HG02973 (cell line): Measurements from ENCODE around the gene ACTN2.

Experiments
- ATAC-seq: cut with Tn5 transposase; IDR thresholded peaks from one replicate; pipeline ENCODE4 v1.9.1; 2021; ENCODE audit warnings: moderate library complexity; ENCODE audit not compliant: unreplicated experiment

ACTN2 gene

GRCh38 chr1:236734141-236734765 is 48.0 kb downstream of the ACTN2 start:
- ATAC-seq, result no peak

DNA sequence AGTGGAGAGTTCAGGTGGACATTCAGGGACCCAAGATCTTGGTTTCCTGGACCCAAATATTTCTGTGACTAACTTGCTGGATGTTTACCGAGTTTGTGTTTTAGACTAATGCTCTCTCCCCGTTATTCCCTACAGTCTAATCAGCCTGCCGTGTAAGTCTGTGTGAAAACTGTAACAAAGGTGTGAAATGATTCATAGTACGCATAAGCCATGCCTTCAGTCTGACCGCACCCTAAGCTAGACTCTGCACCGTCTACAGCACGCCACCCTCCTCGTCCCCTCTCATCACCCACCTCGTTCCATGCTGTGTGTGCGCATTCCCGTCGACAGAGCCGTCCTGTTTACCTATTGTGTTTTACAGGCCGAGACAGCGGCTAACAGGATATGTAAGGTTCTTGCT is 50.5 kb downstream of the ACTN2 start:
- ATAC-seq, result no peak

DNA sequence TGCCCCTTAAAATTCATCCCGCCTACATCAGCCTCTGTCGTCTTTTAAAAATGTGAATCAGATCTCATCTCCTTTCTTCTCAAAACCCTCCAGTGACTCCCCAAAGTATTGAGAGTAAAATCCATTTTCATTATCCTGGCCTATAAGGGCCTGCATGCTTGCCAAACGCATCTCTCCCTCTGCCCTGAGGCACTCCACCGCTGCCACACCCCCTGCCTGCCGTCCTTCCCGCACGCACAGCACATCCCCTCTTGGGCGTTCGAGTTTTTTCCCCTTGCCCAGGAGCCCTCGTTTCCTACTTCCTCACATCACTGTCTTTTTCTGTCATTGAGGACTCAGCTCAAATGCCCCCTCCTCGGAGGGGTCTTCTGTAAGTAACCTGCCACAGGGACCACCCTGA is 55.5 kb downstream of the ACTN2 start:
- ATAC-seq, result no peak

GRCh38 chr1:236742421-236743160 is 56.3 kb downstream of the ACTN2 start:
- no peak for ATAC-seq

DNA sequence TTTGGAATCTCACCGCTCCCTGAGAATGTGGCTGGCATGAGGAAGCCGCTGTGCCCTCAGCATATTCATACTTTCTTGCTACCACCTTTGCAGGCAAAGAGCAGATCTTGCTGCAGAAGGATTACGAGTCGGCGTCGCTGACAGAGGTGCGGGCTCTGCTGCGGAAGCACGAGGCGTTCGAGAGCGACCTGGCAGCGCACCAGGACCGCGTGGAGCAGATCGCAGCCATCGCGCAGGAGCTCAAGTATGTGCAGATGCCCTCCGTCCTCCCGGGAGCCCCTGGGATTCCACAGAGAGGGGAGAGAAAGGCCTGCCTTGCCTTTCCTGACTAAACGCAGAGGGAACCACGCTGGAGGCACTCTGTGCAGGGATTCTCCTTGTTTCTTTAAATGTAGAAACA is 58.2 kb downstream of the ACTN2 start:
- ATAC-seq, result no peak

- ATAC-seq, result no peak
These were observed 60.5 kb downstream of the ACTN2 start for GRCh38 chr1:236746785-236747184.

GRCh38 chr1:236747311-236747985 is 61.1 kb downstream of the ACTN2 start:
- no peak for ATAC-seq

GRCh38 chr1:236748268-236748870 is 62.1 kb downstream of the ACTN2 start:
- no peak for ATAC-seq

DNA sequence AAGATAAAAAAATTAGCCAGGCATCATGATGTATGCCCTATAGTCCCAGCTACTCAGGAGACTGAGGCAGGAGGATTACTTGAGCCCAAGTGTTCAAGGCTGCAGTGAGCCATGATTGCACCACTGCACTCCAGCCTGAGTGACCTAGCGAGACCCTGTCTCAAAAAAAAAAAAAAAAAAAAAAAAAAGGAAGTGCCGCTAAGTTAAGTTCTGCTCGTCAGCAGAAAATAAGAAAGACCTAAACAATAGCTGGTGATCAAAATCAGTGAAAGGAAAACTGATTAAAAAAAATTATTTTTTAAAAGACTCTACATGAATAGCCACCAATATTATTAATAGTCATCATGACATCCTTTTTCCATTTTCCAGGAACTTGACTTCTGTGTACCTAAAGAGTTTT is 64.6 kb downstream of the ACTN2 start:
- no peak for ATAC-seq

GRCh38 chr1:236751385-236751784 is 65.1 kb downstream of the ACTN2 start:
- ATAC-seq, result no peak

DNA sequence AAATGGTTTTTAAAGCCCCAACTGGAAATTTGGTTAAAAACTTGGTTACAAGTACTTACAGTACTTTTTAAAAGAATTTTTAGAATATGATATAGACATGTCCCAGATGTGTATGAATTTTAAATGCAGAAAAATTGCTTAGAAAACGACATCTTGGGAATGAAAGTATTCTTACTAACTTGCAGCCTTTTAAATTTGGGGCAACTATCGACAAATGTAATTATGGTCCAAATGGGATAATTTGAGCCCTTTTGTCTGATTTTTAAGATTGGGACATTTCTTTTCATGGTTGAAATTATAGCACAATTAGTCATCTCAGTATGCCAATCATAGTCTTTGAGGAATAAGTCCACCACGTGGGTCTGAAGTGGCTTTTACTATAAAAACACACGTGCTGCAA is 65.6 kb downstream of the ACTN2 start:
- no peak for ATAC-seq

DNA sequence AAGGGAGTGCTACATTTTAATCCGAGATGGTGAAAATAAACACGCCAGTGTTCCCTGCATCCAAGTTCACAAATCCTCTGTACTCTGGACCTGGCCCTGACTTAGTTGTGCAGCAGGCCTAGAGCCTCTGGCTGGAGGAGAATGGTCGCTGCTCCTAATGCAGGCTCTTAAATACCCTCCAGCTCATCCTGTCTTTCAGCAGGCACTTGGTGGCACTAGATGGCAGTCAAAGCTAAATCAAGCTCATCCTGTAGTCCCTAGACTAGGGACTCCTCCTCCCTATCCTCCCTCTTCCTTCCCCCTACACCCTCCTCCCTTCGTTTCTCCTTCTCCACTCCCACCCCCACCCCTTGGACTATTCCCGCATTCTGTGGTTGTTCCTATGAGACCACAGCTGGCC is 67.2 kb downstream of the ACTN2 start:
- no peak for ATAC-seq

- no peak for ATAC-seq
These were observed 67.7 kb downstream of the ACTN2 start for GRCh38 chr1:236753964-236754363.

DNA sequence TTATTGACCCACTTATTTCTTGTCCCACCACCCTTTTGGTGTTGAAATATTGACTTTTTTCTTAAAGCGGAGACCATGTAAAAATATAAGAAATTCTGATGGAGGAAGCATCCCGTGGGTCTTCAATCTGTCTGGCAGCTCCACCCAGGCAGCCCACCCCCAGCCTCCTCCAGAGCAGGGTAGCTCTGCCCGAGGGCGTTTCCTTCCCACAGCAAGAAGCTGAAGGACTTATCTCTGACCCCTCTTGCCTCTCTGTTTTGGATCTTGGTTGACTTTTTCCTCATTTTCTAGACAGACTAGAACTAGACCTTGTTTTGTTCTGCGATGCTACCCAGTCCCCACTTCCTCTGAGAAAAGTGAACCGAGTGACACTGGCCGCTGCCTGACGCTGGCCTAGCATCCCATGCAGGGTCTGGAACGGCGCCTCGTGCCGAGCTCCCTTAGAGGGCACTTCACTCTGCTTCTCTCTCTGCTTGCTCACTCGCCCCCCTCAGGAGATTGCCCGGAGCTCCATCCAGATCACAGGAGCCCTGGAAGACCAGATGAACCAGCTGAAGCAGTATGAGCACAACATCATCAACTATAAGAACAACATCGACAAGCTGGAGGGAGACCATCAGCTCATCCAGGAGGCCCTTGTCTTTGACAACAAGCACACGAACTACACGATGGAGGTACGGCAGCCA is 68.4 kb downstream of the ACTN2 start:
- ATAC-seq, result no peak

DNA sequence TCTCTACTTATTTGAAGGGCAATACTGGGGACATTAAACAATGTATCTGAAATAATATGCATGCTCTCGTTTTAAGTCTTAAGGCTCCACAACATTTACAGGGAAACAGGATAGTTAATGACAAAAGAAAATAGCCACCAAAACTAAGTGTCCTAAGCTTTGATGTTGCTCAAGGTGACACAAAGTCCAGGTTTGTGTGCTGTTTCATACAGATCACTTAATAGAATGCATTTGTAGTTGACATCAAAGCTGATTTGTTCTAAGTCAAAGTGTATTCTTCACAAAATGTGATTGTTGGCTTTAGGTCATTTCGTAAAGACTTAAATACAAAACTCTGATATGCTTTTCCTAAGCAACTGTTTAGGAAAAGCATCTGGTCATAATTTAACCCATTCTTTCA is 71.3 kb downstream of the ACTN2 start:
- ATAC-seq, result no peak

DNA sequence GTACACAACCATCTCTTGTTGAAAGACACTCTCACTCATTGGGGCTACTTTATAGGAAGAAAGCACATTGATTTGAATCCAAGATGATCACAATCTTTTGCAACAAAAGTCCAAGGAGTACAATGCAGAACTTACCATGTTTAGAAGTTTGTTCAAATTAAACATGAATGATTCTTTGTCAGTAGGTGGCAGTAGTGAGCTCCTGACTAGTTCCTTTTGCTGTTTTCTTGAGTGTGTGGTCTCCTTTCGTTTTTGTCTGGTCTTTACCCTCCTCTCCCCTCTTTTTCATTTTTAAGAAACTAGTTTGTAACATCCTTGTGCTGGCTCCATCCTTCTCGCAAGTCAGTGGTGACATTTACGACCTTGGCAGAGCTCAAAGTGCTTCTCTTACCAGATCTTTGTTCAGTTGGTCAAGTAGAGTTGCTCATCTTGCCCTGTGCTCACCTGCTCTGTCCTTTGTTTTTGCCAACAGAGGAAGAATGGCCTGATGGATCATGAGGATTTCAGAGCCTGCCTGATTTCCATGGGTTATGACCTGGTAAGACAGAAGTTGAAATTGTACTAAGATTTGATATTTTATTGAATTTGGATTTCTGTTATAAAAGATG is 73.1 kb downstream of the ACTN2 start:
- peak; percentile 59 for ATAC-seq

DNA sequence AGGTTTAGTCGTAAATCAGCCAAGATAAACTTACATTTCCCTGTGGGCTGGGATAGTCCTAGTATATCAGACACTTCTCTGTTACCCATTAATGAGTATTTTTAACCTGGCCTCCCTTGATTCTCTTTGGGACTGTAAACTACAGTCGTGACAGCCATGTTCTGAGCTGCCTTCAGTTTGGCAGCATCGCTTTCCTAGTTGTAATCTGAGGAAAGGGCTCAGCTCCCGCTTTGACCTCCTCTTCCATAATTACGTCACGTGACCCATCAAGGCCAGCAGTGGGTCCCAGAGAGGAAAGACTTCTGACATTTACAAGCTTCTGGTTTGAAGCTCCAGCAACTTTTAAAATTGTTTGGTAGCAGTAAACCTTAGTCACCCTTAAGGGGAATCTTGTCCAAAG is 74.2 kb downstream of the ACTN2 start:
- no peak for ATAC-seq

DNA sequence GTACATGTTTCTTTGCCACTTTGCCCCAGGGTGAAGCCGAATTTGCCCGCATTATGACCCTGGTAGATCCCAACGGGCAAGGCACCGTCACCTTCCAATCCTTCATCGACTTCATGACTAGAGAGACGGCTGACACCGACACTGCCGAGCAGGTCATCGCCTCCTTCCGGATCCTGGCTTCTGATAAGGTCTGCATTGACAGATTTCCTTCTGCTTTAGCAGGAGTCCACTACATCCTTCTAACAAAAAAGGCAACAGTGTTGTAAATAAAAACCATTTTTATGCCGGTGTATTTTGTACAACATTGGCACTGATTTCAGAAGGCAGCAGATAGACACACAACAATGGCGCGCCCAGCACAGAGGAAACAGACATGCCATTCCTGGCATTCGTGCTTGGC is 74.7 kb downstream of the ACTN2 start:
- no peak for ATAC-seq

DNA sequence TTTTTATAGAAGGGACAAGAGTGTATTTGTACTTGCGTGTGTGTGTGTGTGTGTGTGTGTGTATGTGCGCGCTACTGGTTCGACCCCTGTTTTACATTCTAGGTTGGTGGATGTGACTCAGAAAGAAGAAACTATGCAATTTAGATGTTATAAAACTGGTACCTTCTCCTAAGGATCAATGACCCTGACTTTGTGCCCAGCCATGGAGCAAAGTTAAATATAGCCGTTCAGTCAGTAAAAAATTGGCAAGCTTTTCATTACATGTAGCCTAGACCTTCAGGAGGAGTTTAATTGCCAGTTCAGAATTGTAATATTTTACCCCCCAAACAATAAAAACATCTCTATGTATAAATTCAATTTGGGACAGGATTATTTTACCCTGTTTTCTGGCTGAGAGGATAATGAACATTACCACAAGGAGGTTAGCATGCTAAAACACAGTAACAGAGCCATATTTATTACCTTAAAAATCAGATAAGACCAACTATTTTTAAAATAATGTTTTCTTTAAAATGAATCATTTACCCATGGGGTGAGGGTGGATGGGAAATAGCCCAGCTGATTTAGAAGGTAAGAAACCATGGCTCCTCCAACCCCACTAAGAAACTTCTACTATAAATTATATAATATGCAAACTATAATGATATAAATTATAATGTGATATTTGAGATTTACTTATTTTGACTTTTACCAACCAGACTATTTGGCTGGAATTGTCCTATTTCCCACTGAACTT is 75.3 kb downstream of the ACTN2 start:
- ATAC-seq, result no peak

GRCh38 chr1:236762410-236762809 is 76.1 kb downstream of the ACTN2 start:
- ATAC-seq, result no peak
